ENCODE results near the gene TACC2.
"Not testable (repeated sequence)": the region's sequence is repeated elsewhere in the genome, so short reads cannot be mapped to it uniquely, and the experiment has no call there.

TACC2 gene

DNA sequence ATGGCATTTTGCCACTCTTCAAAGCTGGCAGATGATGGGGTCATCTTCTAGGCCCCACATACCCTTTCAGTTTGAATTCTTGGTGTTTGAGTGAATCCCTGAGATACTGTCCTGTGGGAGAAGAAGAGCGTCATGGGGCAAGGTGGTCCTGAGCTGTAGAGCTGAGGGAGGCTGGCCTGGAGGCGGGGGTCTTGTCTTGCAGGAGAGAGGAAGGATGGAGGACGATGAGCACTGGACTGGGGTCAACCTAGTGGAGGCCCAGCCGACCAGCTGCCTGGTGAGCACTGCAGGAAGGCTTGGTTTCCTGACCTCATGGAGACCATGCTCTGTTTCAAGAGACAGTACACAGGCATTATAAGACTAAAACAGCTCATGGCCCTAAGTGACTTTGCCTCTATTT lies 114.6 kb downstream of the TACC2 start:
- ATAC-seq = no peak
- no peak for TF ChIP-seq ESRRG (CRISPR knock-in tag; IDR thresholded peaks at IDR 0.05)
- no peak for TF ChIP-seq TCF4 (CRISPR knock-in tag; IDR thresholded peaks at IDR 0.05; ENCODE audit: borderline replicate concordance)
- TF ChIP-seq ISL1 (CRISPR knock-in tag; IDR thresholded peaks at IDR 0.05) = no peak
- TF ChIP-seq ZC3H10 (CRISPR knock-in tag; IDR thresholded peaks at IDR 0.05) = no peak
- no peak for TF ChIP-seq ARNTL (CRISPR knock-in tag; IDR thresholded peaks at IDR 0.05; ENCODE audit: borderline replicate concordance, low read depth)
- no peak for TF ChIP-seq GLIS3 (CRISPR knock-in tag; IDR thresholded peaks at IDR 0.05)
- TF ChIP-seq POU6F1 (CRISPR knock-in tag; IDR thresholded peaks at IDR 0.05; ENCODE audit: borderline replicate concordance, low read depth) = no peak
- no peak for TF ChIP-seq ZNF8 (CRISPR knock-in tag; IDR thresholded peaks at IDR 0.05)

- ATAC-seq = not testable (repeated sequence)
These were observed 119.8 kb downstream of the TACC2 start for GRCh38 chr10:122108786-122109185.

DNA sequence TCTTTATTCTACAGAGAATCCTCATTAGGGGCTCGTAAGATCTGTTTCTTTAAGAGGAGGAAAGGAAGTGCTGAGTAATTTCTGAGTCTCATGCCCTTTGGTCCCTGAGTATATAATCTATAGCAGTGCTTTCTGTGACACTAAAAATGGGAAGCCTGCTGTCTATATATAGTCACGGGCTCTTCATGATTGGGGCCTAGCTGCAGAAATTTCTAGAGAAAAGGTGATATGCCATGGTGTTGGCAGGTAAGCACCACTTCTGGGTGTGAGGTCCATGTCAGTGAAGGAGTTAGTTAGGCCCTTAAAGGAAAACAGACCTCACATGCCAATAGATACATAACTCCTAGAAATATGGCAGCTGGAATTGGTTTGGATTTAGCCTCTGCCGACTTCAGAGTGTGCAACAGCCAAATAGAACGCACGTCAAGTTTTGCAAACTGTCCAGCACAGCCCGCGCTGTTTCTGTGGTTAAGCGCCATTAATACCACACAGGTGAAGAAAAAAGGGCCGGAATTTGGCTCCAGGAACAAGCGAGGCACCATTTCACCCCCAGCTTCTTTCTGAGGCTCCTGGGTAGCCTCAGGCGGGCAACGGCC lies 123.2 kb downstream of the TACC2 start:
- TF ChIP-seq, protein P1, sequence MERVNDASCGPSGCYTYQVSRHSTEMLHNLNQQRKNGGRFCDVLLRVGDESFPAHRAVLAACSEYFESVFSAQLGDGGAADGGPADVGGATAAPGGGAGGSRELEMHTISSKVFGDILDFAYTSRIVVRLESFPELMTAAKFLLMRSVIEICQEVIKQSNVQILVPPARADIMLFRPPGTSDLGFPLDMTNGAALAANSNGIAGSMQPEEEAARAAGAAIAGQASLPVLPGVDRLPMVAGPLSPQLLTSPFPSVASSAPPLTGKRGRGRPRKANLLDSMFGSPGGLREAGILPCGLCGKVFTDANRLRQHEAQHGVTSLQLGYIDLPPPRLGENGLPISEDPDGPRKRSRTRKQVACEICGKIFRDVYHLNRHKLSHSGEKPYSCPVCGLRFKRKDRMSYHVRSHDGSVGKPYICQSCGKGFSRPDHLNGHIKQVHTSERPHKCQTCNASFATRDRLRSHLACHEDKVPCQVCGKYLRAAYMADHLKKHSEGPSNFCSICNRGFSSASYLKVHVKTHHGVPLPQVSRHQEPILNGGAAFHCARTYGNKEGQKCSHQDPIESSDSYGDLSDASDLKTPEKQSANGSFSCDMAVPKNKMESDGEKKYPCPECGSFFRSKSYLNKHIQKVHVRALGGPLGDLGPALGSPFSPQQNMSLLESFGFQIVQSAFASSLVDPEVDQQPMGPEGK (CRISPR knock-in tag; IDR thresholded peaks at IDR 0.05; ENCODE audit: borderline replicate concordance) = no peak
- TF ChIP-seq ISL1 (CRISPR knock-in tag; IDR thresholded peaks at IDR 0.05) = no peak
- no peak for TF ChIP-seq ZFP3 (CRISPR knock-in tag; IDR thresholded peaks at IDR 0.05)
- TF ChIP-seq, protein P2, sequence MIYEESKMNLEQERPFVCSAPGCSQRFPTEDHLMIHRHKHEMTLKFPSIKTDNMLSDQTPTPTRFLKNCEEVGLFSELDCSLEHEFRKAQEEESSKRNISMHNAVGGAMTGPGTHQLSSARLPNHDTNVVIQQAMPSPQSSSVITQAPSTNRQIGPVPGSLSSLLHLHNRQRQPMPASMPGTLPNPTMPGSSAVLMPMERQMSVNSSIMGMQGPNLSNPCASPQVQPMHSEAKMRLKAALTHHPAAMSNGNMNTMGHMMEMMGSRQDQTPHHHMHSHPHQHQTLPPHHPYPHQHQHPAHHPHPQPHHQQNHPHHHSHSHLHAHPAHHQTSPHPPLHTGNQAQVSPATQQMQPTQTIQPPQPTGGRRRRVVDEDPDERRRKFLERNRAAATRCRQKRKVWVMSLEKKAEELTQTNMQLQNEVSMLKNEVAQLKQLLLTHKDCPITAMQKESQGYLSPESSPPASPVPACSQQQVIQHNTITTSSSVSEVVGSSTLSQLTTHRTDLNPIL (CRISPR knock-in tag; IDR thresholded peaks at IDR 0.05; ENCODE audit: low read depth) = no peak
- no peak for TF ChIP-seq ZNF70 (CRISPR knock-in tag; IDR thresholded peaks at IDR 0.05)
- TF ChIP-seq, protein P3, sequence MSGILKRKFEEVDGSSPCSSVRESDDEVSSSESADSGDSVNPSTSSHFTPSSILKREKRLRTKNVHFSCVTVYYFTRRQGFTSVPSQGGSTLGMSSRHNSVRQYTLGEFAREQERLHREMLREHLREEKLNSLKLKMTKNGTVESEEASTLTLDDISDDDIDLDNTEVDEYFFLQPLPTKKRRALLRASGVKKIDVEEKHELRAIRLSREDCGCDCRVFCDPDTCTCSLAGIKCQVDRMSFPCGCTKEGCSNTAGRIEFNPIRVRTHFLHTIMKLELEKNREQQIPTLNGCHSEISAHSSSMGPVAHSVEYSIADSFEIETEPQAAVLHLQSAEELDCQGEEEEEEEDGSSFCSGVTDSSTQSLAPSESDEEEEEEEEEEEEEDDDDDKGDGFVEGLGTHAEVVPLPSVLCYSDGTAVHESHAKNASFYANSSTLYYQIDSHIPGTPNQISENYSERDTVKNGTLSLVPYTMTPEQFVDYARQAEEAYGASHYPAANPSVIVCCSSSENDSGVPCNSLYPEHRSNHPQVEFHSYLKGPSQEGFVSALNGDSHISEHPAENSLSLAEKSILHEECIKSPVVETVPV (CRISPR knock-in tag; IDR thresholded peaks at IDR 0.05) = no peak
- TF ChIP-seq GLIS3 (CRISPR knock-in tag; IDR thresholded peaks at IDR 0.05) = no peak
- TF ChIP-seq ZFP30 (CRISPR knock-in tag; IDR thresholded peaks at IDR 0.05) = no peak
- TF ChIP-seq ZC3H10 (CRISPR knock-in tag; IDR thresholded peaks at IDR 0.05) = no peak
- TF ChIP-seq TOX (CRISPR knock-in tag; IDR thresholded peaks at IDR 0.05; ENCODE audit: borderline replicate concordance) = no peak
- TF ChIP-seq TCF4 (CRISPR knock-in tag; IDR thresholded peaks at IDR 0.05; ENCODE audit: borderline replicate concordance) = no peak
- no peak for TF ChIP-seq PPARA (CRISPR knock-in tag; IDR thresholded peaks at IDR 0.05; ENCODE audit: borderline replicate concordance)
- TF ChIP-seq ZNF8 (CRISPR knock-in tag; IDR thresholded peaks at IDR 0.05) = no peak
- no peak for ATAC-seq

DNA sequence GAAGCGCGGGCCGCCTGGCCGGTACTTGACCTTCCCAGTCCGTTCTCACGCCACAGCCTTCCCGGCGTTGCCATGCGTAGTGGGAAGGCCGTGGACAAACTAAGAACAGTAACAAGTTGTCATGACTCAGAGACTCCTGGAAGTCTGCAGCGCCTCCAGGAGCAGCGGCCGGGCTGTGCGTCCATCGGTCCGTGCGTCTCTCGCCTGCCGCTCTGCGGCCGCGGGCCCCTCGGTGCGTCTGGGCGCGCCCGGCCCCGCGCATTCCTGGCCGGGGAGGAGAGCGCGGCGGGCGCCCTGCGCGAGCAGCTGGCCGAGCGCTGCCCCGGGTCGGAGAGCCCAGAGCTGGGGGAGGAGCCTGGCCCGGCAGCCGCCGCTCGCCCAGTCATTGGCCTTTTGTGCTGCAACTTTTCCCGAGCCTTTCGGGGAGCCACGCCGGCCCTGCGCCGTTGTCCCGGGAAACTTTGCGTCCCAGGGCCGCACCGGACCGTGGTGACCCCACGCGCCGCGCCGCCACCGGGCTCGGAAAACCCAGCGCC lies 123.7 kb downstream of the TACC2 start:
- no peak for TF ChIP-seq ZFP30 (CRISPR knock-in tag; IDR thresholded peaks at IDR 0.05)
- TF ChIP-seq, protein P2 (CRISPR knock-in tag; IDR thresholded peaks at IDR 0.05; ENCODE audit: low read depth) = no peak
- no peak for TF ChIP-seq SNAI2 (CRISPR knock-in tag; IDR thresholded peaks at IDR 0.05)
- no peak for TF ChIP-seq ZNF8 (CRISPR knock-in tag; IDR thresholded peaks at IDR 0.05)
- TF ChIP-seq PPARA (CRISPR knock-in tag; IDR thresholded peaks at IDR 0.05; ENCODE audit: borderline replicate concordance) = no peak
- no peak for TF ChIP-seq ZC3H10 (CRISPR knock-in tag; IDR thresholded peaks at IDR 0.05)
- no peak for TF ChIP-seq ARNTL (CRISPR knock-in tag; IDR thresholded peaks at IDR 0.05; ENCODE audit: borderline replicate concordance, low read depth)
- no peak for TF ChIP-seq ZNF70 (CRISPR knock-in tag; IDR thresholded peaks at IDR 0.05)
- no peak for TF ChIP-seq TCF4 (CRISPR knock-in tag; IDR thresholded peaks at IDR 0.05; ENCODE audit: borderline replicate concordance)
- ATAC-seq = peak; percentile 96

Data from SK-N-SH treated with all-trans-retinoic acid at 6 μM for 48 hours (cell line).